Esophagus squamous epithelium (tissue), 4 donors: ENCODE measurements around the gene PCCA.

Experiments used
- POLR2A ChIP-seq, 4 donors: fragments of 450-650 bp; IDR thresholded peaks; one replicate each; pipeline ENCODE4 v1.6.1; 2017; ENCODE audit warnings: antibody characterized with exemption in 4 of 4, mild to moderate bottlenecking in 4 of 4, moderate library complexity in 3 of 4
- TF ChIP-seq, protein P1 (sequence below), 6 experiments: fragments of 450-650 bp in 4 of 6; fragments of 200-600 bp in 2 of 6; sonication (generic) in 2 of 6; IDR thresholded peaks; one replicate each; pipeline ENCODE4 v1.5.1; 2016 to 2019; ENCODE audit warnings: antibody characterized with exemption in 6 of 6, mild to moderate bottlenecking in 4 of 6, moderate library complexity in 4 of 6

- TF ChIP-seq, protein P1, sequence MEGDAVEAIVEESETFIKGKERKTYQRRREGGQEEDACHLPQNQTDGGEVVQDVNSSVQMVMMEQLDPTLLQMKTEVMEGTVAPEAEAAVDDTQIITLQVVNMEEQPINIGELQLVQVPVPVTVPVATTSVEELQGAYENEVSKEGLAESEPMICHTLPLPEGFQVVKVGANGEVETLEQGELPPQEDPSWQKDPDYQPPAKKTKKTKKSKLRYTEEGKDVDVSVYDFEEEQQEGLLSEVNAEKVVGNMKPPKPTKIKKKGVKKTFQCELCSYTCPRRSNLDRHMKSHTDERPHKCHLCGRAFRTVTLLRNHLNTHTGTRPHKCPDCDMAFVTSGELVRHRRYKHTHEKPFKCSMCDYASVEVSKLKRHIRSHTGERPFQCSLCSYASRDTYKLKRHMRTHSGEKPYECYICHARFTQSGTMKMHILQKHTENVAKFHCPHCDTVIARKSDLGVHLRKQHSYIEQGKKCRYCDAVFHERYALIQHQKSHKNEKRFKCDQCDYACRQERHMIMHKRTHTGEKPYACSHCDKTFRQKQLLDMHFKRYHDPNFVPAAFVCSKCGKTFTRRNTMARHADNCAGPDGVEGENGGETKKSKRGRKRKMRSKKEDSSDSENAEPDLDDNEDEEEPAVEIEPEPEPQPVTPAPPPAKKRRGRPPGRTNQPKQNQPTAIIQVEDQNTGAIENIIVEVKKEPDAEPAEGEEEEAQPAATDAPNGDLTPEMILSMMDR (IDR thresholded peaks at IDR 0.05), result no peak
- no peak for TF ChIP-seq POLR2A (IDR thresholded peaks at IDR 0.05)
These were observed 119.1 kb downstream of the PCCA start for GRCh38 chr13:100208002-100208401.
